Measurements from ENCODE around the gene FAM3B. TPM values are rescaled to one million over a fixed set of nuclear protein-coding genes. Genes with fewer than 3 reads are reported as not detected.
"Not testable (repeated sequence)": the region's sequence is repeated elsewhere in the genome, so short reads cannot be mapped to it uniquely, and the experiment has no call there.

The FAM3B gene
- total RNA-seq, 2 donors from 2014 or later: 1.5 to 11.8 TPM

DNA sequence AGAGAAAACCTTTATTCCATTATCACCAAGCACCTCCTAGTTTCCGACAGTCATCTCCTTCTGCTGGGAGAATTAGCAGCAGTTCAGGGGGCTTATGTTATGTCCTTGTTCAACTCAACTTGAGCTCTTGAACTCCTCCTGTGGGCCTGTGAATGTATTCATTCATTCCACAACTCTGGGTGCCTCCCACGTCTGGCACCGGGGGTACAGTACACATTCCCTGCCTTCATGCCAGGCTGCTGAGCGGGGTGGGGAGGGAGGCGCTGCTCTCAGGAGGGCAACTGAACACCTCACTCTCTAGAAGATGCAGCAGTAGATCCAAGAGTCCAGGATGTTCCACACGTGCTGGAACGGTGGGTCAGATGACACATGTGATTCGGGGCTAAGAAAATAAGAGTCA, 40.9 kb downstream of the FAM3B start:
- Histone ChIP-seq H3K27ac (no peak overlapping the region), H3K36me3 (no peaks in the 10 kb centered on the region), H3K9me3 (no peaks in the 10 kb centered on the region), H3K27me3 (replicated peaks; ENCODE audit: insufficient read depth) (no peaks in the 10 kb centered on the region), H3K4me3 (no peak overlapping the region), H3K4me1 (ENCODE audit: control insufficient read depth in 1 of 2, low read depth in 2 of 2) (no peaks in the 10 kb centered on the region)
- TF ChIP-seq, protein P1, sequence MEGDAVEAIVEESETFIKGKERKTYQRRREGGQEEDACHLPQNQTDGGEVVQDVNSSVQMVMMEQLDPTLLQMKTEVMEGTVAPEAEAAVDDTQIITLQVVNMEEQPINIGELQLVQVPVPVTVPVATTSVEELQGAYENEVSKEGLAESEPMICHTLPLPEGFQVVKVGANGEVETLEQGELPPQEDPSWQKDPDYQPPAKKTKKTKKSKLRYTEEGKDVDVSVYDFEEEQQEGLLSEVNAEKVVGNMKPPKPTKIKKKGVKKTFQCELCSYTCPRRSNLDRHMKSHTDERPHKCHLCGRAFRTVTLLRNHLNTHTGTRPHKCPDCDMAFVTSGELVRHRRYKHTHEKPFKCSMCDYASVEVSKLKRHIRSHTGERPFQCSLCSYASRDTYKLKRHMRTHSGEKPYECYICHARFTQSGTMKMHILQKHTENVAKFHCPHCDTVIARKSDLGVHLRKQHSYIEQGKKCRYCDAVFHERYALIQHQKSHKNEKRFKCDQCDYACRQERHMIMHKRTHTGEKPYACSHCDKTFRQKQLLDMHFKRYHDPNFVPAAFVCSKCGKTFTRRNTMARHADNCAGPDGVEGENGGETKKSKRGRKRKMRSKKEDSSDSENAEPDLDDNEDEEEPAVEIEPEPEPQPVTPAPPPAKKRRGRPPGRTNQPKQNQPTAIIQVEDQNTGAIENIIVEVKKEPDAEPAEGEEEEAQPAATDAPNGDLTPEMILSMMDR (IDR thresholded peaks at IDR 0.05): no peak
- ATAC-seq (ENCODE audit: insufficient number of reproducible peaks, low FRiP score, low read depth): no peak
- DNase-seq (ENCODE audit: low spot score): no peak

DNA sequence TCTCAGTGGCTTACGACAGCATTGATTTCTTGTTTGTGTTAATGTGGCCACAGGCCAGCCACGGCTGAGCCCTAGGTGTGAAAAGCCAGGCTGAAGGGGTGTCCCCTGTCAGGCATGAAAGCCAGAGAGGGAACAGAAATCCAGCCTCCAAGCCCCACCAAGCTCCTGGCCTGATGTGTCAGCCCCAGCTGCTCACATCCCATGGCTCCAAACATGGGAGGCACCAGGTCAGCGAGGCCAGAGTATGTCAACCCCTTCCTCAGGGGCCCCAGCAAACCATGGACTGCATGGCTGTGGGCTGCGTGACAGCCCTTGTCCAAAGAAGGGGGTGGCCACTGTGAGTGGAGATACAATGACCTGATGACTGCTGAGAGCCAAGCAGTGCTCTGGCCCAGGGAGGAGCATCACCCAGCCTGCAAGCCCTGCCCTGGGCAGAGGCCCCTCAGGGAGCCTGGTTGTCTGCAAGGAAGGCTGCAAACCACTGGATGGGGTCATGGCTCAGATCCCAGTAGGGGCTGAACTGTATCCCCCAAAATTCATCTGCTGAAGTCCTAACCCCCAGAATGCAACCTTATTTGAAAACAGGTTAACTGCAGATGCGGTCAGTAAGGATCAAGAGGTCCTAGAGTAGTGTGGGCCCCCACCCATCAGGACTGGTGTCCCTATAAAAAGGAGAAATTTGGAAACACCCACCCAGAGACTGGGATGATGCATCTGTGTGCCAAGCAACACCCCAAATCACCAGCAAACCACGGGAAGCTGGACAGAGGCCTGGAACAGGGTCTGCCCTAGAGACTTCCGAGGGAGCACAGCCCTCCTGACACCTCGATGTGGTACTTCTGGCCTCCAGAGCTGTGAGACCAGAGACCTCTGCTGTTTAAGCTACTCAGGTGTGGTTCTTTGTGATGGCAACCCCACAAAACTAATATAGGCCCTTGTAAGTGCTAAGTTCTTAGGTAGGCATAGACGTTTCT, 41.9 kb downstream of the FAM3B start:
- Histone ChIP-seq H3K4me1 (ENCODE audit: control insufficient read depth in 1 of 2, low read depth in 2 of 2) (no peaks in the 10 kb centered on the region), H3K27me3 (replicated peaks; ENCODE audit: insufficient read depth) (no peaks in the 10 kb centered on the region), H3K36me3 (no peaks in the 10 kb centered on the region), H3K4me3 (no peak overlapping the region), H3K9me3 (no peaks in the 10 kb centered on the region), H3K27ac (no peak overlapping the region)
- DNase-seq (ENCODE audit: low spot score) (no peak), ATAC-seq (ENCODE audit: insufficient number of reproducible peaks, low FRiP score, low read depth) (no peak)
- TF ChIP-seq, protein P1 (IDR thresholded peaks at IDR 0.05): no peak

DNA sequence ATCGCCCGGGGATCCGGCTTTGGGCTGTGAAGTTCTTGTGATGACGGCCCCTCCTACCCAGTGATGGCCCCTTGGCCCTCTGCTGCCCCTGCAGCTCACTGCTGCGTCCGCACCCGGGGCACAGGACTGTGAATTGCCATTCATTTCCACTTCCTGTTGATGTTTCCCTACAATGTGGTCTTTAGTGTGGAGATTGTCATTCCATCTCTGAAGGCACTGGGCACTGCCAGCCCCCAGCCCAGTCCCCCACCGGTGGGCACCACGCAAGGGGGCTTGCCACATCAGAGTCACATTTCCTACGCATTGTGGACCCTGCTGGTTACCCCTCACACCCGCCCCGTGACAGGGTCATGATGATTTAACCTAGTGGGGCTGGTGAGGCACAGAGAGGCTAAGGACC, 42.7 kb downstream of the FAM3B start:
- Histone ChIP-seq H3K36me3 (no peaks in the 10 kb centered on the region), H3K4me1 (ENCODE audit: control insufficient read depth in 1 of 2, low read depth in 2 of 2) (no peaks in the 10 kb centered on the region), H3K9me3 (no peaks in the 10 kb centered on the region), H3K27ac (no peak overlapping the region), H3K4me3 (no peak overlapping the region), H3K27me3 (replicated peaks; ENCODE audit: insufficient read depth) (no peaks in the 10 kb centered on the region)
- TF ChIP-seq, protein P1 (IDR thresholded peaks at IDR 0.05): no peak
- DNase-seq (ENCODE audit: low spot score): no peak
- ATAC-seq (ENCODE audit: insufficient number of reproducible peaks, low FRiP score, low read depth): no peak

DNA sequence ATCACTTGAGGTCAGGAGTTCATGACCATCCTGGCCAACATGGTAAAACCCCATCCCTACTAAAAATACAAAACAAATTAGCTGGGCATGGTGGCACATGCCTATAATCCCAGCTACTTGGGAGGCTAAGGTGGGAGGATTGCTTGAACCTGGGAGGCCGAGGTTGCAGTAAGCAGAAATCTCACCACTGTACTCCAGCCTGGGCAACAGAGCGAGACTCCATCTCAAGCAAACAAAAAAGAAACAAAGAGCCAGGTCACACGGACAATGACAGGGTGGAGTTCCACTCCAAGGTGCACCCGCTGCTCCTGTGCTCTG, 43.1 kb downstream of the FAM3B start:
- not testable (repeated sequence) for H3K4me1 ChIP-seq (ENCODE audit: control insufficient read depth in 1 of 2, low read depth in 2 of 2); H3K9me3 ChIP-seq; H3K27me3 ChIP-seq (replicated peaks; ENCODE audit: insufficient read depth); DNase-seq (ENCODE audit: low spot score); H3K27ac ChIP-seq; ATAC-seq (ENCODE audit: insufficient number of reproducible peaks, low FRiP score, low read depth); H3K4me3 ChIP-seq; H3K36me3 ChIP-seq

DNA sequence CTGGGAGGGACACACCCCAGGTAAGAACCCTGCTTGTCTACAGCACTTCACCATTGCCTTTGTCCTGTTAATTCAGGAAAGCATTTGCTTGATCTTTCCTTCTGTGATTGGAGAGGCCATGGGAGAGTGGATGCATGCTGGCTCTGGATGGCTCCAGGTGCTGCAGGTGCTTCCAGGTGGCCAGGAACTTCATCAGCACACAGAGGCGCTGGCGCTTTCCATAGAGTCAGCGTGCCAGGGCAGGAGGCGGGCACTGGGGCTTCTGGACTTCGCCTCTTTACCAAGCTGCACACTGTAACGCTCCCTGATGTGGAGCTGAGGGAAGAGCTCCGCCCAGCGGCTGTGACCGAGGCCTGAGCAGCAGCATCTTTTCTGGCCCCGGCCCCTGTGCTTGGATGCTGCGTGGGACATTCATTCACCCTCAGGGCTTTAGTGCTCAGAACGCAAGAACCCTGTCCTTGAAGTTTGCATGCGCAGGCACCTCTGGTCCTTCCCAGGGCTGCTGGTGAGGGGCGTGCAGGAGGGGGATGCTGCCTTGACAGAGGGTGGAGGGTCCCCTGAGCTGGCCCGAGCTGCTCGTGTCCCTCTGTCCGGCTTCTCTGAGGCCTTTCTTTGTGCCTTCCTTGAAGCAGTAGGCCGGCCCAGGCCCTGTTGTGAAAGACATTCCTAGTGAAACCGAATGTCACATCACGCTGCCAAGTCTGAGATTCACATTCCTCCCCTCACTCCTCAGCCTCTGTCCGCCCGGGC, 43.6 kb downstream of the FAM3B start:
- Histone ChIP-seq H3K27ac (no peak overlapping the region), H3K9me3 (no peaks in the 10 kb centered on the region), H3K27me3 (replicated peaks; ENCODE audit: insufficient read depth) (no peaks in the 10 kb centered on the region), H3K36me3 (no peaks in the 10 kb centered on the region), H3K4me1 (ENCODE audit: control insufficient read depth in 1 of 2, low read depth in 2 of 2) (no peaks in the 10 kb centered on the region), H3K4me3 (no peak overlapping the region)
- DNase-seq (ENCODE audit: low spot score) (no peak), ATAC-seq (ENCODE audit: insufficient number of reproducible peaks, low FRiP score, low read depth) (no peak)
- TF ChIP-seq, protein P1 (IDR thresholded peaks at IDR 0.05): no peak

Measured in thoracic aorta (tissue), 2 donors.